Activated T-cell treated with anti-CD3 and anti-CD28 coated beads for 48 hours (primary cell): ENCODE results near the gene OFD1.
"Not testable (repeated sequence)": the region's sequence is repeated elsewhere in the genome, so short reads cannot be mapped to it uniquely, and the experiment has no call there.

ENCODE experiments used
- DNase-seq: peaks from one replicate; pipeline ENCODE4 v3.0.0-alpha.2; 2020; ENCODE audit warnings: low read depth

OFD1 gene

DNA sequence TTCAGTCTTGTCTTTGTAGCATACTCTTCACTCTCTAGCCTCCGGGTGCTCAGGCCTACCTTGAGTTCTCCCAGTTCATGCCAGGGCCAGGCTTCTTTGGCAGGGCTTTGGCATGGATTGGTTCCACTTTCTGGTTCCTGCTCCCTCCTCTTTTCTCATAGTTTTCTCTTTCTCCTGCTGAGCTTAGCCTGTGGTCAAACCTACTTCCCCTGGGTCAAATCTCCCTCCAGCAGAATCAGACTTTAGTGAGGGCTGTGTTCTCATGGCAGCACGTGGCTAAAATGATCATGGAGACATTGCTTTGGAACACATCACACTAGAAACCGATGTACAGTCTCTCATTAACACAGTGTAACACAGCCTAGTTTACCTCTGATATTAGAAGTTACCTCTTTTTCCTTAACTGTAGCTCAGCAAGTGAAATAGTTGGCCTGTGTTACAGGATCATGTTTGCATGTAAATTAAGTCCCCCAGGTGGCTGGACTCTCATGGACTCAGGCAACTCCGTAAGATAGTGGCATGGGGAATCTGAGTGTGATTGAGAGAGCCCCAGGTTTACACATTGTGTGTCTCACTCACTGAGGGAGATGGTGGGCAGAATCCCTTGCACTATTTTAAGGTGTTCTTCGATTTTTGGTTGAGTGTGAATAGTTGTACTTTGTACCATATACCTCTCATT, 32.3 kb upstream of the OFD1 start:
- no peak for DNase-seq

DNA sequence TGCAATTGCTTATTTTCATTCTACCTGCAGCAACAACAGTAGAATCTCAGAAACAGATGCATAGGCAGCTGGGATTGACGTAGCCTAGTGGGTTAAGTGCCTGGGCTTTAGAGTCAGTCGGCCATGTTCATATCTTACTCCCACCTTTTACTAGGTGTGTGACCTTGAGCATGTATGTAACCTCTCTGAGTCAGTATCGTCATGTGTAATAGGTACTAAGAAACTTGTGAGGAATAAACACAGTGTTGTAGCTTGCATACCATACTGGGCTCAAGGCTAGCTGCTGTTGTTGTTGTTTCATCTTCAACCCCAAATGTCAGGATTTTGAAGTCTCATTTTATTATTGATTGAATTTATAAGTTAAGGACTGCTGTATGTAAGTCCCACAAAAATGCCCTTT, 31.4 kb upstream of the OFD1 start:
- DNase-seq: no peak

DNA sequence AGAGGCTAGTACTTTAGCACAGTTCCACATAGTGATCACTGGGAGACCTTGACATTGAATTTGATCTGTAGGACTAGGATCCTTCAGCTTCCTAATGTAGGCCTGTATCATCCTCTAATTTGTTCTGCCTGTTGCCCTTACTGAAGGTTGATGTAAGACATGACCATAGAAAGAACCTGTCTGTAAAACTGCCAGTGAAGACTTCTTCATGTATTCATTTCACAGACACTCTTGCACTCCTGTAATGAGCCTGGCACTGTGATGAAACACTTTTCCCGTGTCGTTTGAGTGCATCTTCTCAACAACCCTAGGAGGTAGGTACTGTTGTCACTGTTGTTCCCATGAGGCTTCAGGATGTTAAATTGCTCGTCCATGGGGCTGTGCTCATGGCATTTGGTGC, 31.0 kb upstream of the OFD1 start:
- DNase-seq: no peak

DNA sequence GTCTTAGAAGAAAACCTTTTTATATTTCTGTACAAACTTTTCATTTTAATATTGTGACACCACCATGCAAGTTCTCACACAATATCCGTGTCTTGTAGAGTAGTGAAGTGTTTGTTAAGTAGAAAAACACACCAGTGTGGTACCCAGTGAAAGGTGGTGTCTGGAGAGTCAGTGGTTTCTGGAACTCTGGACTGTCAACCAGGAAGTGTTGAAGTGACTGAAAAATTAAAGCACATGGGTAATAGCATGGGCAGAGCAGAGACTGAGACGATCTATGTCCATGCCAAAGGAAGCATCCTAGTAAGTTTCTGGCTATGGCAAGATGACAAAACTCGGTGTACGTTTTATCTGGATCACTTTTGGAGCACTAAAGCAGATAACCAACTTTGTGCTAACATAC, 23.4 kb upstream of the OFD1 start:
- no peak for DNase-seq

DNA sequence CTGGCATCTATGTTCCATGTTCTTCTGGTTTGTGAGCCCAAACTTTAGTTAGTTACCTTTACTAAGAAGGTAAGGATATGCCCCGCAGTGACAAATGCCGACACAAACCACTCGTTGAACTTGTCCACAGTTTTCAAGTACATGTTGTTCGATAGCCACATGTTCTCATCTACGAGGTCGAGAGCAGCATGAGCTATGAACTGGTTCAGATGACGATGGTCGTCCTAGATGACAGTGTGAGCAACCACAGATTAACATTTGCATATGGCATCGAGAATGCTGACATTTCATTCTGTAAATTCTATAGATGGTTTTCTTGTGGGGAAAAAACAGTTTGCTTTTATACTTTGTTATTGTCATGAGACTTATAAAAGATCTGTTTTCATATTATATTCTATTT, 18.1 kb upstream of the OFD1 start:
- DNase-seq: no peak

DNA sequence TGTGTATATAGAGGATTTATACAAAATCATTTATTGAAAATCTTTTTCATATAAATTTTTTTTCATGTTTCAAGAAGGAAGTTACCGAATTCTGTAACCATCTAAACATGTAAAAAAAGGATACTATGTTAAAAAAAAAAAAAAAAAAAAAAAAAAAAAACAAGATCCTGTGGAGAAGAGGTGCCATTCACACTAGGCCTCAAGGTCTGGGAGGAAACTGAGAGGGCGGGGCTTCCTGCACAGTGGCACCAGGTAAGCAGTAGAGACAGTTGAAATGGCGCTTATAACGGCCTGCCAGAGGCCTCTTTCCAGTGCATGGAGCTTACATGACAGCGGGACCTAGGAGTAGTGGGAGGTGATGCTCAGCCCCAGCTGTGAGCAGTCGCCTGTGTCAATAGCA, 17.6 kb upstream of the OFD1 start:
- DNase-seq: no peak

DNA sequence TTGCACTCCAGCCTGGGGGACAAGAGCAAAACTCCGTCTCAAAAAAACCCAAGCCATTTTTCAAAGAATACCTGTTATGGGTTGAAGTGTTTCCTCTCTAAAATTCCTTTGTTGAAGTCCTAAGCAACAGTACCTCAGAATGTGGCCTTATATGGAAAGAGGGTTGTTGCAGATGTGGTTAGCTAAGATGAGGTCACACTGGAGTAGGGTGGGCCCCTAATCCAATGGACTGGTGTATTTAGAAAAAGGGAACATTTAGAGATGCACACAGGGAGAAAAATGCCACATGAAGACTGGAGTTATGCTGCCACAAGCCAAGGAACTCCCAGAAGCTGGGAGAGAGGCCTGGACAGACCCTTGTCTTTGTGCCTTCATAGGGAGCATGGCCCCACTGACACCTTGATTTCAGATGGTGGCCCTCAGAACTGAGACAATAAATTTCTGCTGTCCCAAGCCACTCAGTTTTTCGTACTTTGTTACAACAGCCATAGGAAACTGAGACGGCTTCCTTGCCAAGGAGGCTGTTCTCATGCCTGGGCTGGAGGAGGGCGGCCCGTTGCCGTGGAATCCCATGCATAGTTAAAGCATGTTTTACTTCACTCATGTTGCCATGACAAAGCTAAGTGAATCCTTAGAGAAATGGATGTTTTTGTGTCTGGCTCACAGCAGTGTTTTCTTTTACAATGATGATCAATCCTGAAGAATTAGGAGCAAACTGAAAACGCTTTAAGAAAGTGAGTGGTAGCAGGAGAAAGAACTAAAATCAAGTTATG, 16.7 kb upstream of the OFD1 start:
- DNase-seq: no peak

DNA sequence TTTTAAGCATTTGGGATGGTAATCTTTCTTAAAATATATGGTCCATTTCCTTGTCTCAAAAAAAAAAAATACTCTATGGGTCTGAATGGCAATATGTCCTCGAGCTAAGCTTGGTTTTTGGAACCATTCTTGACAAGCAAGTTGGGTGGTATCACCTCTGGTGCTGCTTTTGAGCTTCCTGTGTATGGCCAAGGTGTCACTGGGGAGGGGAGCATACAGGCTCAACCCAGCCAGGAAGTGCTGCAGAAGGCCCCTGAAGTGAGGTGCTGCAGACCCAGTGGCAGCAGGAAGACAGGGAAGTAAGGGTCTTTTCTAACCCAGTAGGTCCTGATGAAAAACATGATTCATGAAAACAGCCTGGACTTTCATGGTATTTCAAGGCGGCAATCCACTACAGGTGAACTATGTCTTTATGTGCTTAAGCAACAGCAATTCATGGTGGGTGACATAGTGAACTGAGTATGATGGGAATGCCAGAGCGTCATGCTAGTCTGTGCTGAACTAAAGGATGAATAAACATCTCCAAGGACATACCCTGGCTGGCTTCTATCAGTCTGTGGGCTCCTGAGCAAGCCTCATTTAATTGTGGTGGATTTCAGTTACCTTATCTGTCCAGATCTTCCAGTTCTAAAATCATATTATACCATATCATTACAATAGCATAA, 15.2 kb upstream of the OFD1 start:
- DNase-seq: no peak

DNA sequence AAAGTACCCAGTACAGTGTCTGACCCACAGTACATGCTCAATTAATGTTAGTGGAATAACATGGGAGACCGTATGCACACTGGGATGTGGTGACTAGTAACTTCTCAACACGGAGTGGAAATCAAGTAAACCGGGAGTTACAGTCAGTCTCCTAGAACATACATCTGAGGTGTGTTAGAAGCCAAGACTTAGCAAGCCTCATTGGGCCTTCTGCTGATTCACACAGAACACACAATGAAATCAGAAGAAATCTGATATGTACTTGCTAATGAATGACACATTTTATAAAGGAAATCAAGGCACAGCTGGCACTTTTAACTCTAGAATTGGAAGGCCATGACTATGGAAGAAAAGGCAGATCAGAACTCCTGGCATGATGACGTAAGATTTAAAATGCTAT, 13.2 kb upstream of the OFD1 start:
- no peak for DNase-seq

DNA sequence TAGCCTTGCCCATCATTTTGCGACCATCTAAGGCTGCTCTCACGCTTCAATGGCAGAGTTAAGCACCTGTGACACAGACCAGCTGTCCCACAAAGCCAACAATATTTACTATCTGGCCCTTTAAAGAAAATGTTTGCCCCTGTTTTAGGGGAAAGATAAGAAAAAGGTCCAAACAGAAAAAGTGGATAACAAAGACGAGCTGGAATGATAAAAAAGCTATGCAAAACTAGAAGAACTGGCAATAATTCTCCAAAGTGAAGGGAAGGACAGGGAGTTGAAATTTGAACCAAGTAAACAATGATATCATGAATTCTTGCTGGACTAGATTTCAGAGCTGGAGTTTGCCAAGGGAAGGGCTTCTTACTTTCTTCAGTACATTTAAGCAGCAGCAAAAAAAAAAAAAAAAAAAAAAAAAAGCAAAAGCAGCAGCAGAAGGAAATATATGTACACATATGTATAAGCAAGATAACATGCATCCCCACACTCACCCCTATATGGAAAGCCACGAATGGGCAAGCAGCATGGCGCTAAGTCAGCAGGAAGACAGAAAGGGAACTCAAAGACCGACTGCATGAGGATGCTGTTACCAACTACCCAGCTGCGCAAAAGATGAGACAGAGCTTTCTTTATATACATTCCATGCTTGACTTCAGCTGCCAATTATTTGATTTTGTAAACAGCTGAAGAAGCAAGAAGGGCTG, 12.6 kb upstream of the OFD1 start:
- no peak for DNase-seq

DNA sequence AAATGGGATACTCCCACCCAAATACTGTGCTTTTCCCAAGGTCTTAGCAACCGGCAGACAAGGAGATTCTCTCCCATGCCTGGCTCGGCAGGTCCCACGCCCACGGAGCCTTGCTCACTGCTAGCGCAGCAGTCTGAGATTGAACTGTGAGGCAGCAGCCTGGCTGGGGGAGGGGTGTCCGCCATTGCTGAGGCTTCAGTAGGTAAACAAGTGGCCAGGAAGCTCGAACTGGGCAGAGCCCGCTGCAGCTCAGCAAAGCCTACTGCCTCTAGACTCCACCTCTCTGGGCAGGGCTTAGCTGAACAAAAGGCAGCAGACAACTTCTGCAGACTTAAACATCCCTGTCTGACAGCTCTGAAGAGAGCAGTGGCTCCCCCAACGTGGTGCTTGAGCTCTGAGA, 9.7 kb upstream of the OFD1 start:
- DNase-seq: peak; percentile 12

DNA sequence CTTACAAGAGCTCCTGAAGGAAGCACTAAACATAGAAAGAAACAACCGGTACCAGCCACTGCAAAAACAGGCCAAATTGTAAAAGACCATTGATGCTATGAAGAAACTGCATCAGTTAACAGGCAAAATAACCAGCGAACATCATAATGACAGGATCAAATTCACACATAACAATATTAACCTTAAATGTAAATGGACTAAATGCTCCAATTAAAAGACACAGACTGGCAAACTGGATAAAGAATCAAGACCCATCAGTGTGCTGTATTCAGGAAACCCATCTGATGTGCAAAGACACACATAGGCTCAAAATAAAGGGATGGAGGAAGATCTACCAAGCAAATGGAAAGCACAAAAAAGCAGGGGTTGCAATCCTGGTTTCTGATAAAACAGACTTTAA, 8.0 kb upstream of the OFD1 start:
- DNase-seq: not testable (repeated sequence)

DNA sequence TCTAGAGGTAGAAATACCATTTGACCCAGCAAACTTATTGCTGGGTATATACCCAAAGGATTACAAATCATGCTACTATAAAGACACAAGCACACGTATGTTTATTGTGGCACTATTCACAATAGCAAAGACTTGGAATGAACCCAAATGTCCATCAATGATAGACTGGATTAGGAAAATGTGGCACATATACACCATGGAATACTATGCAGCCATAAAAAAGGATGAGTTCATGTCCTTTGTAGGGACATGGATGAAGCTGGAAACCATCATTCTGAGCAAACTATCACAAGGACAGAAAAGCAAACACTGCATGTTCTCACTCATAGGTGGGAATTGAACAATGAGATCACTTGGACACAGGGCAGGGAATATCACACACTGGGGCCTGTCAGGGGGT, 4.0 kb upstream of the OFD1 start:
- not testable (repeated sequence) for DNase-seq

DNA sequence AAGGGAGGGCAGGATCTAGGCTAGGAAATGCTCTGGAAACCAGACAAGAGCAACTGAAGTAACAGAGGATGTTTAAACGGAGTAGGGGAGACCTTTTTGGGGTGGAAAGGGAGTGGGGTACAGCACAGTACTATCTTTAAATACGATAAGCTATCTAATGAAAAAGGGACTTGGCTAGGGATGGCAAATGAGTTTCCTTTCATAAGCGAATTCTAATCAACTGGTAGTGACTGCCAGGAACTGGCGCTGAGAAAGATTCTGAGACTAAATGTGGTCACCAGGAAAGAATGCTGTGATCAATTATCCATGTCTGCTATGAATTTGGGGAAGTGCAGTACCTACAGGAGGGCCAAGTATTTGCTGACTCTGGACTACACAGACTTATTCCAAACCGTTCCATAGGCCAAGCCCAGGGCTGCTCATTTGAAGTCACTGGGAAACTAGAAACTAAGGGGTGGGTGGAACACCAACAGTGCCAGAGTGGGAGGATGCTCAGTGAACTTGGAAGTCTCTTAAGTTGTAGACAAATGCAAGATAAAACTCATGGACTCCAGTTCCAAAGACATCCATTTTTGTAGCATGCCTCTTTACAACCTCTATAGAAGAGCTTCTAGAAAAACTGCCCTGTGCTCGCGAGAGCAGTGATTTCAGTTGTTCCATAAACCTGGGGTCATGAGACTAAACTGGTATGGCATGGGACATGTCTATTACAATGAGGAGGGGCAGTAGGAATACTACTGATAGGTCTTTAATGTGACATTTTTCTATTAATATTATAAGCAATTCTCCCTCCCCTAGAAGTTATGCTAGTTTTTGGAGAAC, 2.1 kb upstream of the OFD1 start:
- DNase-seq: no peak

DNA sequence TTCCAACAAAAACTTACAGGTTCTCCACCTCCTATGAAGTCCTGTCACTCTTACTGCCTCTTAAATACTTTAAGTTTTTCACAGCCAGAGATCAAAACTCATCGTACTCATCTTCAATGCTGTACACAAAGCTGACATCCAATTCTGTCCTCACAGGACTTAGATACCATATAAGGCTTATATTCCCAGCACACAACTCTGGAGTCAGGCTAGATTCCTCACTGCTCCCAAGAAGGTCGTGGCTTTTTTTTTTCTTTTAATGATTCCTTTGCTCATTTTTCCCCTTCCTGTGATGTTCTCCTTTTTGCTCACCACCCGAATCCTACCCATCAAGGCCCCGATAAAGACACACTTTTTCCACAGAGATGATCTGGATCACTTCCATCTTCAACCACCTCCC, 1.0 kb upstream of the OFD1 start:
- no peak for DNase-seq

DNA sequence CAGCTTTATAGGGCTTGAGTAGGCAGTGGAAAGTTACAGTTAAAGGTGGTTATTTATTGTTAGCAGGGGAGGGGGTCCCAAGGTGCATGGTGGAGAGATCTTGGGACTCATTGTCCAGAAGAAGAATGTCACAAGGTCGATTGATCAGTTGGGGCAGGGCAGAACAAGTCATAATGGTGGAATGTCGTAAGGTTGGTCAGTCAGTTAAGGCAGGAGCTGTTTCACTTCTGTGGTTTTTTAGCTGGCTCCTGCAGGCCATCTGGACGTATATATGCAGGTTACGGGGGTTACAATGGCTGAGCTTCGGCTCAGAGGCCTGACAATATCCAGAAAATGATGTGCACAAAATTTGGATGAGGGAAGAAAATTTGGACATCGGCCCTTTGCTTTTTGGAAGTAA, 7.1 kb downstream of the OFD1 start:
- no peak for DNase-seq

DNA sequence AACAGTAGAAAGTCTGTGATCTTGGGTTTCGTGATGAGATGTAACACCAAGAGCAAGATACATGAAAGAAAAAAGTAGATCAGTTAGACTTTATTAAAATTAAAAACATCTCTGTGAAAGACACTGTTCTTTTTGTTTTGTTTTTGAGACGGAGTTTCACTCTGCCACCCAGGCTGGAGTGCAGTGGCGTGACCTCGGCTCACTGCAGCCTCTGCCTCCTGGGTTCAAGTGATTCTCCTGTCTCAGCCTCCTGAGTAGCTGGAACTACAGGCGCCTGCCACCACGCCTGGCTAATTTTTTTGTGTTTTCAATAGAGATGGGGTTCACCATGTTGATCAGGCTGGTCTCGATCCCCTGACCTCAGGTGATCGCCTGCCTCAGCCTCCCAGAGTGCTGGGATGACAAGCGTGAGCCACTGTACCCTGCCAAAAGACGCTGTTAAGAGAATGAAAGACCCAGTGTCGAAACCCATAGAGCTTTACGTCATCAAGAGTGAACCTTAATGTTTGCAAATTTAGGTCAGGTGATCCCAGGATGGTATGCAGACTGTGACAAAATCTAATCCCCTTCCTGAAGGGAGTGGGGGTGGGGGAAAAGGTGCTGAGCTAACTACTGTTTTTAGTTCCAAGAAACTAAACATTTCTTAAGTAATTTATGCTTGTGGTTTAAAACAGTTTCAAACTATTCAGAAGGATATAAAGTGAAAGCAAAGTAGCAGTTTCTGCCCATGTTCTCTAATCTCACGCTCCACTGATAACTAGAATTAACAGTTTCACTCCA, 8.0 kb downstream of the OFD1 start:
- DNase-seq: peak; percentile 20

DNA sequence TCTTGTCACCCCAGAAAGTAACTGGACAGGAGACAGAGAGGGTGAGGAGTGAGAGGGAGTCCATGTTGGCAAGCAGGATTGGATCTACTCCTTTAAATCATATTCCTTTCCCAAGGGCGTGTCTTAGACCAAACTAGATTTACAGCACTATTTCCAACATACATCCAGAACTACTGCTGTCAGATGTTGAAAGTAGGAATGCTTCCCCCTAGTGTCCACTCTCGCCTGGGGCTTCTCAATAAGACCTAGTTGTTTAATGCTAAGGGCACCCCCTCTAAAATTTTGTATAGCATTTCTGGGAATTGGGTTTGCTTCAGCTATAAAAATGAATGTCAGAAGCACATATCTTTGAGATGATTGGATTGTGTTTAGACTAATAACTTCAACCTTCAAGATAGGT, 13.3 kb downstream of the OFD1 start:
- DNase-seq: no peak

DNA sequence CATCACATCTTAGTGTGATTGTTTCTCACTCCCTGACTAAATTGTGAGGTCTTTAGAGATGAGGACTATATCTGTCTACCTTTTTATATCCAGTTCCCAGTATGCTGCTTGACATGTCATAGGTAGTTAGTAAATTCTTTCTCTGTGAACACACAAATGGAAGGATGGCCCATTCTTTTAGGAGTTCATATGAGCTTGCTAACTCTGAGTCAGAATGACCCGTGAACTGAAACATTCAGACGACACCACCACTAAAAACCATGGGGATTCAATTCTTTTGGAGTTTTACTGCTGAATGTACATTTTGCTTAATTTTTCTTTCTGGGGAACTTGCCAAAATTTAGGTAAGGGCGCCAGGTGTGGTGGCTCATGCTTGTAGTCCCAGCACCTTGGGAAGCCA, 13.9 kb downstream of the OFD1 start:
- no peak for DNase-seq

DNA sequence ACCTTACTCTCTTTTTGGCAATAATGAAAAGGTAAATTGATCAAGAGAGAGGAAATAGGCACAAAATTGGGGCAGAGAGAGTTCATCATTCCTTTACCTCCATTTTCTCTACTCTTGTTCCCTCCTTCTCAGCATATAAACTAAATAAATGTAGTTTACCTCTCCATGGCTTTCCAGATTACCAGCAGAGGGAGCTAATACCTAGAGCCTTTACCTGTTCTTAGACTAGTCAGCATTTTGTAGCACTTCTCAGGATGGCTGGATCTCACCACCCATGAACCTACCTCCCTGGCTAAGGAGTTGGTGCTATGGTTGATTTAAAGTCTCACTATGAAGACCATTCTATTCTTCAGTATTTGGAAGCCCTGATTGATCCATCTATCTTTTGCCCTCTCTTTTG, 15.7 kb downstream of the OFD1 start:
- no peak for DNase-seq

DNA sequence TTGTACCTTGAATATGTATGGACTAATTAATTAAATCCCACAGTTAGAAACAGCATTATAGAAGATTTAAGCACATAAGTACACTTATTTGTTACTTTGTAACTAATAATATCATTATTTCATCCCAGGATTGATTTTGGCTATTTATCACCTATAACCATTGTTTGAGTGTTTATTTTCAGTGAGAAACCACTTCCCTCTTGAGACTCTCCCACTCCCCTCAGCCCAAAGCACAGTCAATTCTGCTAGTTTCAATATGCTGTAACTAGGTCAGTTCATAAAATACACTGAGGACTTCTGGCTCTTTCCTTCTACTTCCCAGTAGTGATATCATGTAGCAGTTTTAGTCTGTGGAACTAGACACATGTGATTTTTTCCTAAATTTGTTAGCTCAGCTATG, 16.3 kb downstream of the OFD1 start:
- no peak for DNase-seq
